Stimulated activated CD4-positive, alpha-beta T cell treated with anti-CD3 and anti-CD28 coated beads, Interleukin-1b, Interleukin-23, amount 100 ng/mL, for 1 hour (primary cell): ENCODE data around the gene ZFYVE9.
"Not testable (repeated sequence)": the region's sequence is repeated elsewhere in the genome, so short reads cannot be mapped to it uniquely, and the experiment has no call there.

Experiments used
- DNase-seq, 2 donors: peaks; one replicate each; pipeline ENCODE4 v3.0.0-alpha.2; 2020; ENCODE audit warnings: low read depth in 2 of 2

ZFYVE9 gene

DNA sequence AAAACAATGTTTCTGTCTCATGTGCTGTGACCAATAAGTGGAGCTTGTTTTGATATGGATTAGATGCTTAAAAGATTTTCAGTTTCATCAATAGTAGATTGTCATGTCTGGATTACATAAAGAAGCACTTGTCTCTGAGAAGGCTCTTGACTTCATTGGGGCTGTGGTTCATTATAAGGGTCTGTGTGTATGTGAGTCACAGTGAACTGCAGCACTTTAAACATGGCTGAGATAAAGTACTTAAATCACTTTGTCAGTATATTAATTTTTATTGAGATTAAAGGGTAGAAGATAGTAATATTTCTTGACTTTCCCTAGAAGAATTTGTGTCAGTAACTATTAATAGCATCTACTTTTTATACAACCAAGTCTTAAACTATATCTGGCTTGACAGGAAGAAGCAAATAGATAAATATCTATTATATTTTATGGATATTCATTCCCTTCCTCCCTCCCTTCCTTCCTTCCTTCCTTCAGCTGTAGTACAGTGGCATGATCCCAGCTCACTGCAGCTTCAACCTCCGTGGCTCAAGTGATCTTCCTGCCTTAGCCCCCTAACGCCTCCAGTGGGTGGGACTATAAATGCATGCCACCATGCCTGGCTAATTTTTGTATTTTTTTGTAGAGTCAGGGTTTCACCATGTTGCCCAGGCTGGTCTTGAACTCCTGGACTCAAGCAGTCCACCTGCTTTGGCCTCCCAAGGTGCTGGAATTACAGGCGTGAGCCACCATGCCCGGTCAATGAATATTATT is 48.8 kb downstream of the ZFYVE9 start:
- no peak for DNase-seq

GRCh38 chr1:52191395-52191965 is 49.6 kb downstream of the ZFYVE9 start:
- no peak for DNase-seq

- DNase-seq, result no peak
These were observed 50.1 kb downstream of the ZFYVE9 start for GRCh38 chr1:52192024-52192423.

GRCh38 chr1:52192436-52192835 is 50.5 kb downstream of the ZFYVE9 start:
- DNase-seq, result no peak

- no peak for DNase-seq
These were observed 52.1 kb downstream of the ZFYVE9 start for GRCh38 chr1:52193985-52194384.

- no peak for DNase-seq
These were observed 53.3 kb downstream of the ZFYVE9 start for GRCh38 chr1:52195161-52195560.

GRCh38 chr1:52203935-52204625 is 62.2 kb downstream of the ZFYVE9 start:
- no peak for DNase-seq

- no peak for DNase-seq
These were observed 62.8 kb downstream of the ZFYVE9 start for GRCh38 chr1:52204696-52205095.

DNA sequence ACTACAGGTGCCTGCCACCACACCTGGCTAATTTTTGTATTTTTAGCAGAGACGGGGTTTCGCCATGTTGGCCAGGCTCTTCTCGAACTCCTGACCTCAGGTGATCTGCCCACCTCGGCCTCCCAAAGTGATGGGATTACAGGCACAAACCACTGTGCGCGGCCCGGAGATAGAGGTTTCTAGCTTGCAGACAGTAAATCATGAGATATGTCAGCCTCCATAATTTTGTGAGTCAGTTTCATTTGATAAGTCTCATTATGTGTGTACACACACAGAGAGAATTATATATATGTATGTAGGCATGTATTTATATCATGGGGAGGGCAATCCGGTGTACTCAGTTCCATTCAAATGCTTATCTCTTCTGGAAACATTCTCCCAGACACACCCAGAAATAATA is 64.8 kb downstream of the ZFYVE9 start:
- not testable (repeated sequence) for DNase-seq

GRCh38 chr1:52209429-52209828 is 67.5 kb downstream of the ZFYVE9 start:
- DNase-seq, result no peak

- DNase-seq, result no peak
These were observed 68.2 kb downstream of the ZFYVE9 start for GRCh38 chr1:52210044-52210443.

DNA sequence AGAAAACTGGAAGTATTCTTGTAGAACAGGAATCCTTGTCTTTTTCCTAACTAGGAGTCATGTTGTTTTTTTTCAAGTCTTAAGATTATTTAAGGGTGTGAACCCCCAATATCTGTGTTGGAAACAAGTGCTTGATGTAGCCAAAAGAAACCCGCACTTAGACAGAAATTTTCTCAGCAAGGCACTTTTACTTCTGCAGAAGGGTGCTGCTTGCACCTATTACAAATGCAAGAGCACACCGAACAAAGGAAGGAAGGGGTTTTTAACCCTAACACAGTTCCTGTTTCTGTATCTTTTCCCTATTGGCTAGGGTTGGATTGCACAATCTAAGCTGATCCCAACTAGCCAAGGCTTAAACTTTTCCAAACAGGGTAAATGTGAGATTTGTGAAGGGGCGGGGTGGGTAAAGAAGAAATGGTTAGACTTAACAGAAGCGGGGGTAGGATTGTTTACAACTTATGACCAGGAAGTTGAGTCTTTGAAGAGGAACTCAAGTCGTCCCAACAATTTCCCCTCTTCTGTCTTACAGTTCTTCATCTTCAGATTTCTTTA is 75.1 kb downstream of the ZFYVE9 start:
- no peak for DNase-seq

DNA sequence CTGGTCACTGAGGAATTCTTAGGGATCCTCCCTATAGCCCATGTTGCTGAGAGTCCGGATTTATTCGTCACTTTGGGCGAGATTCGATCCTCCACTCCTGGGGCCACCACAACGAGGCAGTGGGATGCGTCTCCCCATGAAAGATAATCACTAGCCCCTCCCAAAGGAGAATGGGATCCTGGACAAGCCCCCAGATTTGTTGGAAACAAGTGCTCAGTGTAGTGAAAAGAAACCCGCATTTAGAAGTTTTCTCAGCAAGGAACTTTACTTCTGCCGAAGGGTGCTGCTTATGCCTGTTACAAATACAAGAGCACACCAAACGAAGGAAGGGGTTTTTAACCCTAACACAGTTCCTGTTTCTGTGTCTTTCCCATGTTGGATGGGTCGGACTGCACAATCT is 83.3 kb downstream of the ZFYVE9 start:
- DNase-seq, result no peak

GRCh38 chr1:52229494-52229893 is 87.6 kb downstream of the ZFYVE9 start:
- no peak for DNase-seq

DNA sequence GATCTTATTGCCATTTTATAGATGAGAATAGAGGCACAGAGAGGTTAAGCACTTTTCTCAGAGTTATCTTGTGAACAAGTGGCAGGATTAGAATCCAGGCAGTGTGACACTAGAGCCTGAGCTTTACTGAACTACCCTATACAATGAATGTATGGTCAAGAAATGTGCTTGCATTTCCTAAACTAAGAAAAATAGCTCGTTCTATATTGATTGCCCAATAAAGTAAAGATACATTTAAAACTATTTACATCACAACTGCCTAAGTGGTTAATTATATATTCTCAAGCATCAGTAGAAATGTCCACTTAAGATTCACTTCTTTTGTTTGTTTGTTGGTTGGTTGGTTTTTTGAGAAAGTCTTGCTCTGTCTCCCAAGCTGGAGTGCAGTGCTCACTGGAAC is 91.6 kb downstream of the ZFYVE9 start:
- no peak for DNase-seq

- no peak for DNase-seq
These were observed 92.1 kb downstream of the ZFYVE9 start for GRCh38 chr1:52234014-52234413.

- no peak for DNase-seq
These were observed 92.8 kb downstream of the ZFYVE9 start for GRCh38 chr1:52234708-52235107.

DNA sequence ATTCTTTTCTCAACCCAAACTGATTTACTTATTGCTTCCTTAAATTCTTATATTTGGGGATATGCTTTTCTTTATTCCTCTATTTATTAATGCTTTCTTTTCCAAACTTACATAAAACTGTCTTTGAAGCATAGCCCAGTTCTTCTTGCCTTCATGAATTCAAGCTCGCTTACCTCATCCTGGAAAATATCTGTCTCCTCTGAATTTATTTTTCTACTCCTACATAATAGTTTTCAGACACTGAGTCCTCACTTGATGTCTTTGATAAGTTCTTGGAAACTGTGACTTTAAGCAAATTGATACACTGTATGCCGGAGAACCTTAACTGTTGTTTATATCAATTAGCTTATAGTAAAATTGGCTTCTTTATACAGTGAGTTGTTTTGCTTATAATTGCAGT is 93.8 kb downstream of the ZFYVE9 start:
- no peak for DNase-seq

DNA sequence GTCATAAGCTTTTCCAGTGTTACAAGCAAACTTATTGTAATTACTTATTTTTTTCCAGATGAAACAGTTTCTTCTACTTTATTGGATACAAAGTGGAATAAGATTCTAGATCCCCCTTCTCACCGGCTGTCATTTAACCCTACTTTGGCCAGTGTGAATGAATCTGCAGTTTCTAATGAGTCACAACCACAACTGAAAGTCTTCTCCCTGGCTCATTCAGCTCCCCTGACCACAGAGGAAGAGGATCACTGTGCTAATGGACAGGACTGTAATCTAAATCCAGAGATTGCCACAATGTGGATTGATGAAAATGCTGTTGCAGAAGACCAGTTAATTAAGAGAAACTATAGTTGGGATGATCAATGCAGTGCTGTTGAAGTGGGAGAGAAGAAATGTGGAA is 95.5 kb downstream of the ZFYVE9 start:
- DNase-seq, result no peak

DNA sequence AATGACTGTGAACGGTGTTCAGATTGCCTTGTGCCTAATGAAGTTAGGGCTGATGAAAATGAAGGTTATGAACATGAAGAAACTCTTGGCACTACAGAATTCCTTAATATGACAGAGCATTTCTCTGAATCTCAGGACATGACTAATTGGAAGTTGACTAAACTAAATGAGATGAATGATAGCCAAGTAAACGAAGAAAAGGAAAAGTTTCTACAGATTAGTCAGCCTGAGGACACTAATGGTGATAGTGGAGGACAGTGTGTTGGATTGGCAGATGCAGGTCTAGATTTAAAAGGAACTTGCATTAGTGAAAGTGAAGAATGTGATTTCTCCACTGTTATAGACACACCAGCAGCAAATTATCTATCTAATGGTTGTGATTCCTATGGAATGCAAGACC is 96.6 kb downstream of the ZFYVE9 start:
- DNase-seq, result no peak

- no peak for DNase-seq
These were observed 97.2 kb downstream of the ZFYVE9 start for GRCh38 chr1:52238887-52239707.

DNA sequence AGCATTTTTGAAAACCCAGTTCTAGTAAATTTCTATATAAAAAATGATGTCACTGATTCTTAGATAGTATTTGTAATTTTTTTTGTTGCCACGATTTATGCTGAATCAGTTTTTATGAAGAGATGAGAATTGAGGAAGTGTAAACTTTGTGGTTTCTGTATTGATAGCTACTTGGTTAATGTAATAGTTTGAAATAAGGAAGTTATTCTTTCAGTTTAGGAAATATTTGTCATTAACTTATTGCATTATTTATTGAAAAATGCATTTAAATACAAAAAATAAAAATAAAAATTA is 97.8 kb downstream of the ZFYVE9 start:
- no peak for DNase-seq
